Umbilical cord (tissue), 2 donors: ENCODE measurements around the gene ARHGAP44. TPM values are rescaled to one million over a fixed set of nuclear protein-coding genes. Genes with fewer than 3 reads are reported as not detected.

ENCODE experiments used
- DNase-seq: peaks from one replicate; pipeline ENCODE4 v3.0.0-alpha.2; 2015; ENCODE audit warnings: low spot score
- total RNA-seq: library from RNA; depleted of rRNA; stranded (reverse); fragments of >200 nt; gene quantifications from one replicate; pipeline ENCODE4 v1.2.3, GENCODE V29; 2014; ENCODE audit warnings: low replicate concordance; ENCODE audit not compliant: insufficient read depth

Gene ARHGAP44
- total RNA-seq, 1 donor from 2014 or later = 2.9 TPM

GRCh38 chr17:12899604-12900003 is 110.3 kb downstream of the ARHGAP44 start:
- no peak for DNase-seq

GRCh38 chr17:12900474-12900873 is 111.2 kb downstream of the ARHGAP44 start:
- no peak for DNase-seq

GRCh38 chr17:12902046-12902445 is 112.7 kb downstream of the ARHGAP44 start:
- DNase-seq = no peak

- no peak for DNase-seq
Observed at GRCh38 chr17:12907477-12907876, 118.2 kb downstream of the ARHGAP44 start.

GRCh38 chr17:12909046-12909445 is 119.7 kb downstream of the ARHGAP44 start:
- no peak for DNase-seq

GRCh38 chr17:12909511-12909910 is 120.2 kb downstream of the ARHGAP44 start:
- no peak for DNase-seq

GRCh38 chr17:12911239-12911638 is 121.9 kb downstream of the ARHGAP44 start:
- DNase-seq = peak; percentile 55

- DNase-seq = no peak
Observed at GRCh38 chr17:12917399-12917798, 128.1 kb downstream of the ARHGAP44 start.

- no peak for DNase-seq
Observed at GRCh38 chr17:12918142-12918541, 128.8 kb downstream of the ARHGAP44 start.

- no peak for DNase-seq
Observed at GRCh38 chr17:12922120-12922519, 132.8 kb downstream of the ARHGAP44 start.

- DNase-seq = no peak
Observed at GRCh38 chr17:12924614-12925013, 135.3 kb downstream of the ARHGAP44 start.

GRCh38 chr17:12927001-12927400 is 137.7 kb downstream of the ARHGAP44 start:
- no peak for DNase-seq

- DNase-seq = peak; percentile 54
Observed at GRCh38 chr17:12927541-12928425, 138.5 kb downstream of the ARHGAP44 start.

GRCh38 chr17:12928736-12929135 is 139.4 kb downstream of the ARHGAP44 start:
- DNase-seq = no peak

GRCh38 chr17:12936501-12936900 is 147.2 kb downstream of the ARHGAP44 start:
- DNase-seq = no peak

GRCh38 chr17:12940699-12941098 is 151.4 kb downstream of the ARHGAP44 start:
- DNase-seq = no peak

GRCh38 chr17:12947047-12947446 is 157.7 kb downstream of the ARHGAP44 start:
- DNase-seq = no peak

- DNase-seq = no peak
Observed at GRCh38 chr17:12952012-12952411, 162.7 kb downstream of the ARHGAP44 start.

- no peak for DNase-seq
Observed at GRCh38 chr17:12953156-12953555, 163.9 kb downstream of the ARHGAP44 start.

- no peak for DNase-seq
Observed at GRCh38 chr17:12955521-12955920, 166.2 kb downstream of the ARHGAP44 start.

- DNase-seq = no peak
Observed at GRCh38 chr17:12958786-12959185, 169.5 kb downstream of the ARHGAP44 start.

- DNase-seq = no peak
Observed at GRCh38 chr17:12959441-12959840, 170.1 kb downstream of the ARHGAP44 start.

- no peak for DNase-seq
Observed at GRCh38 chr17:12961655-12962054, 172.4 kb downstream of the ARHGAP44 start.
